SU-DHL-6 (cell line): ENCODE data around the gene PLEKHA5.

ENCODE experiments used
- H2AFZ ChIP-seq: fragments of 200-600 bp; sonication (generic); 2 replicates; pipeline ENCODE4 v1.6.1; 2014; ENCODE audit warnings: low read depth, mild to moderate bottlenecking, moderate library complexity, mixed read lengths, antibody characterized with exemption, low read length; ENCODE audit not compliant: severe bottlenecking
- H3F3A ChIP-seq: fragments of 200-600 bp; shearing (Covaris generic); 2 replicates; pipeline ENCODE4 v1.6.0; 2016; ENCODE audit warnings: antibody characterized with exemption, mild to moderate bottlenecking; ENCODE audit not compliant: insufficient read depth
- H3K27ac ChIP-seq: fragments of 200-600 bp; sonication (generic); 2 replicates; pipeline ENCODE4 v1.5.1; 2016; ENCODE audit warnings: low read depth, mild to moderate bottlenecking, low read length, moderate library complexity, mixed read lengths
- H3K27me3 ChIP-seq: fragments of 200-600 bp; sonication (generic), shearing (Covaris generic); 2 replicates; pipeline ENCODE4 v1.6.0; 2014; ENCODE audit warnings: mild to moderate bottlenecking, low read length
- H3K36me3 ChIP-seq: fragments of 200-600 bp; sonication (generic); 2 replicates; pipeline ENCODE4 v1.6.1; 2014; ENCODE audit warnings: mild to moderate bottlenecking, low read length, mixed read lengths
- H3K4me2 ChIP-seq: fragments of 300-600, 200-600 bp; shearing (Covaris generic), sonication (generic); 2 replicates; pipeline ENCODE4 v1.6.0; 2014; ENCODE audit warnings: low read length, low read depth, mild to moderate bottlenecking; ENCODE audit not compliant: poor library complexity, severe bottlenecking
- H3K4me3 ChIP-seq: fragments of 200-600 bp; sonication (generic); 2 replicates; pipeline ENCODE4 v1.5.1; 2014; ENCODE audit warnings: antibody characterized with exemption, low read length, mild to moderate bottlenecking, mixed read lengths; ENCODE audit not compliant: insufficient read depth, poor library complexity, severe bottlenecking
- H3K79me2 ChIP-seq: fragments of 200-600 bp; sonication (generic); 2 replicates; pipeline ENCODE4 v1.6.1; 2014; ENCODE audit warnings: mild to moderate bottlenecking, low read length, moderate library complexity; ENCODE audit not compliant: insufficient read depth
- H3K9ac ChIP-seq: fragments of 200-600 bp; sonication (generic); 2 replicates; pipeline ENCODE4 v1.7.0; 2014; ENCODE audit warnings: mild to moderate bottlenecking, low read length
- H3K9me2 ChIP-seq: fragments of 200-600 bp; sonication (generic); replicated peaks from 2 replicates; pipeline ENCODE4 v1.6.1; 2014; ENCODE audit warnings: low read length; ENCODE audit not compliant: insufficient read depth
- H3K9me3 ChIP-seq: fragments of 200-600 bp; sonication (generic); 2 replicates; pipeline ENCODE4 v1.6.1; 2014; ENCODE audit warnings: low read length, mixed read lengths; ENCODE audit not compliant: insufficient read depth
- H4K20me1 ChIP-seq: fragments of 200-600 bp; sonication (generic); 2 replicates; pipeline ENCODE4 v1.6.1; 2014; ENCODE audit warnings: low read depth, mild to moderate bottlenecking, antibody characterized with exemption, low read length, moderate library complexity, mixed read lengths
- CTCF ChIP-seq: fragments of 200-600 bp; sonication (generic); IDR thresholded peaks from one replicate; pipeline ENCODE4 v1.5.1; 2017; ENCODE audit warnings: antibody characterized with exemption, mild to moderate bottlenecking, low read length, moderate library complexity; ENCODE audit not compliant: insufficient read depth, poor library complexity, severe bottlenecking
- EZH2phosphoT487 ChIP-seq: fragments of 200-600 bp; sonication (generic), shearing (Covaris generic); conservative IDR thresholded peaks from 2 replicates; pipeline ENCODE4 v1.6.1; 2018; ENCODE audit warnings: mild to moderate bottlenecking, antibody characterized with exemption, low read length, moderate library complexity, mixed read lengths

Gene PLEKHA5

GRCh38 chr12:19373586-19373985, 244.1 kb downstream of the PLEKHA5 start:
- no peak overlapping the region for H3K4me2 ChIP-seq
- no peaks in the 10 kb centered on the region for H3K79me2 ChIP-seq
- H3K9me2 ChIP-seq: no peaks in the 10 kb centered on the region
- H3K27ac ChIP-seq: no peak overlapping the region
- no peaks in the 10 kb centered on the region for H3K27me3 ChIP-seq
- H4K20me1 ChIP-seq: no peaks in the 10 kb centered on the region
- H3F3A ChIP-seq: no peaks in the 10 kb centered on the region
- H3K4me3 ChIP-seq: no peak overlapping the region
- no peaks in the 10 kb centered on the region for H3K36me3 ChIP-seq
- H3K9ac ChIP-seq: no peak overlapping the region
- no peak overlapping the region for H2AFZ ChIP-seq
- H3K9me3 ChIP-seq: no peaks in the 10 kb centered on the region
- TF ChIP-seq CTCF (no peak), EZH2phosphoT487 (no peak)

GRCh38 chr12:19375888-19376287, 246.4 kb downstream of the PLEKHA5 start:
- Histone ChIP-seq H3K4me2 (no peak overlapping the region), H4K20me1 (no peaks in the 10 kb centered on the region), H3K27ac (no peak overlapping the region), H3K79me2 (no peaks in the 10 kb centered on the region), H3K36me3 (no peaks in the 10 kb centered on the region), H3K4me3 (no peak overlapping the region), H3F3A (no peaks in the 10 kb centered on the region), H3K9me3 (no peaks in the 10 kb centered on the region), H3K9me2 (no peaks in the 10 kb centered on the region), H3K9ac (no peak overlapping the region), H2AFZ (no peak overlapping the region), H3K27me3 (no peaks in the 10 kb centered on the region)
- TF ChIP-seq CTCF (no peak), EZH2phosphoT487 (no peak)

- Histone ChIP-seq H4K20me1 (no peaks in the 10 kb centered on the region), H3K4me2 (no peak overlapping the region), H3K36me3 (no peaks in the 10 kb centered on the region), H3F3A (no peaks in the 10 kb centered on the region), H2AFZ (no peak overlapping the region), H3K27ac (no peak overlapping the region), H3K4me3 (no peak overlapping the region), H3K79me2 (no peaks in the 10 kb centered on the region), H3K9me2 (no peaks in the 10 kb centered on the region), H3K27me3 (no peaks in the 10 kb centered on the region), H3K9me3 (no peaks in the 10 kb centered on the region), H3K9ac (no peak overlapping the region)
- TF ChIP-seq CTCF (no peak), EZH2phosphoT487 (no peak)
Observed at GRCh38 chr12:19376691-19377090, 247.2 kb downstream of the PLEKHA5 start.
